H1 (cell line): ENCODE measurements around the gene ISG15. TPM values are rescaled to one million over a fixed set of nuclear protein-coding genes. Genes with fewer than 3 reads are reported as not detected.

Experiments
- CTCF ChIA-PET: fragments of 300-600 bp; sonication (Branson Sonifier 250); formaldehyde crosslinking; loops from one replicate; lab custom pipeline; 2021; ENCODE audit not compliant: partially characterized antibody; lab: Charles Lee
- POLR2A ChIA-PET: fragments of 300-600 bp; sonication (Branson Sonifier 250); formaldehyde crosslinking; loops from one replicate; lab custom pipeline; 2021; ENCODE audit warnings: inconsistent platforms; ENCODE audit not compliant: partially characterized antibody; lab: Charles Lee
- DNase-seq, 2 experiments: peaks; one replicate each; pipeline versions ENCODE4 v3.0.0 to v3.0.0-alpha.2; 2010 to 2022; ENCODE audit warnings: low spot score in 2 of 2, low read depth in 1 of 2, mixed read lengths in 1 of 2
- FAIRE-seq: peaks from 2 replicates; lab custom pipeline; 2011; peaks lifted over from hg19 to GRCh38; lab: Jason Lieb, UNC
- H2AFZ ChIP-seq: 2 replicates; pipeline ENCODE4 v1.8.1; 2012; ENCODE audit warnings: low read length, inconsistent platforms
- H2AK5ac ChIP-seq: 2 replicates; pipeline ENCODE4 v1.6.1; 2013; ENCODE audit warnings: low read depth, low read length
- H2BK120ac ChIP-seq: replicated peaks from 2 replicates; pipeline ENCODE3; 2013; ENCODE audit warnings: low read depth, low read length, inconsistent platforms
- H2BK12ac ChIP-seq: 2 replicates; pipeline ENCODE4 v1.6.1; 2013; ENCODE audit warnings: low read depth, low read length
- H2BK15ac ChIP-seq: 2 replicates; pipeline ENCODE4 v1.6.1; 2013; ENCODE audit warnings: low read length
- H2BK20ac ChIP-seq: 2 replicates; pipeline ENCODE4 v1.6.1; 2013; ENCODE audit warnings: low read length
- H2BK5ac ChIP-seq: 2 replicates; pipeline ENCODE4 v1.6.1; 2013; ENCODE audit warnings: low read depth, low read length
- H3K14ac ChIP-seq: 2 replicates; pipeline ENCODE4 v1.6.1; 2013; ENCODE audit warnings: inconsistent platforms; ENCODE audit not compliant: insufficient read length
- H3K18ac ChIP-seq: 2 replicates; pipeline ENCODE4 v1.6.1; 2013; ENCODE audit warnings: low read length; ENCODE audit errors: extremely low read depth
- H3K23ac ChIP-seq: 2 replicates; pipeline ENCODE4 v1.6.1; 2013; ENCODE audit warnings: inconsistent platforms; ENCODE audit not compliant: insufficient read length
- H3K23me2 ChIP-seq: 2 replicates; pipeline ENCODE4 v1.6.1; 2013; ENCODE audit warnings: low read depth, low read length
- H3K27ac ChIP-seq: 2 replicates; pipeline ENCODE4 v1.6.1; 2011; ENCODE audit warnings: low read depth, low read length, inconsistent platforms
- H3K27me3 ChIP-seq, 4 experiments: replicated peaks in 1 of 4; 1 replicate in 1 of 4; 2 replicates in 3 of 4; pipeline versions ENCODE4 v1.6.1 to v1.8.1; 2011 to 2013; ENCODE audit warnings: low read length in 3 of 4, mild to moderate bottlenecking in 3 of 4, inconsistent platforms in 2 of 4, mixed read lengths in 2 of 4, moderate library complexity in 1 of 4; ENCODE audit not compliant: control insufficient read depth in 3 of 4, insufficient read depth in 3 of 4; ENCODE audit errors: extremely low read depth in 1 of 4
- H3K36me3 ChIP-seq, 4 experiments: 2 replicates each; pipeline versions ENCODE4 v1.6.1 to v1.8.1; 2011 to 2013; ENCODE audit warnings: mild to moderate bottlenecking in 4 of 4, low read length in 3 of 4, moderate library complexity in 2 of 4, control low read depth in 1 of 4, inconsistent platforms in 1 of 4; ENCODE audit not compliant: insufficient read depth in 4 of 4, control insufficient read depth in 2 of 4
- H3K4ac ChIP-seq: replicated peaks from 2 replicates; pipeline ENCODE3; 2013; ENCODE audit warnings: low read length, low read depth, mixed read lengths, inconsistent platforms; ENCODE audit not compliant: insufficient read length
- H3K4me1 ChIP-seq, 4 experiments: replicated peaks in 1 of 4; 1 replicate in 1 of 4; 2 replicates in 3 of 4; pipeline versions ENCODE4 v1.6.1 to v1.8.1; 2011 to 2013; ENCODE audit warnings: low read length in 3 of 4, inconsistent platforms in 2 of 4, mixed read lengths in 1 of 4; ENCODE audit not compliant: insufficient read depth in 4 of 4, control insufficient read depth in 3 of 4
- H3K4me2 ChIP-seq, 2 experiments: 2 replicates each; pipeline versions ENCODE4 v1.6.1 to v1.8.1; 2011 to 2013; ENCODE audit warnings: low read depth in 2 of 2, low read length in 2 of 2, control low read depth in 1 of 2, inconsistent platforms in 1 of 2, mild to moderate bottlenecking in 1 of 2; ENCODE audit not compliant: insufficient read depth in 1 of 2
- H3K4me3 ChIP-seq, 4 experiments: fragments of 200-600, 300-600 bp in 1 of 4; sonication (generic), shearing (Covaris generic), sonication (Bioruptor Twin) in 1 of 4; 2 replicates each; pipeline versions ENCODE4 v1.5.1 to v1.8.1; 2011 to 2016; ENCODE audit warnings: low read length in 4 of 4, low read depth in 3 of 4, control low read depth in 2 of 4, inconsistent platforms in 2 of 4, mild to moderate bottlenecking in 2 of 4, mixed read lengths in 1 of 4, moderate library complexity in 1 of 4; ENCODE audit not compliant: insufficient read depth in 2 of 4; ENCODE audit errors: extremely low read depth in 1 of 4
- H3K56ac ChIP-seq: replicated peaks from 2 replicates; pipeline ENCODE3; 2013; ENCODE audit warnings: low read depth, mild to moderate bottlenecking, mixed read lengths, low read length, inconsistent platforms; ENCODE audit not compliant: insufficient read length
- H3K79me1 ChIP-seq: 2 replicates; pipeline ENCODE4 v1.6.1; 2013; ENCODE audit warnings: low read depth, low read length, control low read depth
- H3K79me2 ChIP-seq, 2 experiments: 2 replicates each; pipeline versions ENCODE4 v1.6.1 to v1.8.1; 2012 to 2013; ENCODE audit warnings: low read length in 2 of 2, mild to moderate bottlenecking in 2 of 2, inconsistent platforms in 1 of 2; ENCODE audit not compliant: insufficient read depth in 2 of 2, control insufficient read depth in 1 of 2
- H3K9ac ChIP-seq, 4 experiments: replicated peaks in 1 of 4; 1 replicate in 1 of 4; 2 replicates in 3 of 4; pipeline versions ENCODE4 v1.6.1 to v1.8.1; 2011 to 2013; ENCODE audit warnings: low read depth in 3 of 4, low read length in 3 of 4, control low read depth in 2 of 4, mild to moderate bottlenecking in 2 of 4, moderate library complexity in 2 of 4, inconsistent platforms in 1 of 4; ENCODE audit errors: extremely low read depth in 1 of 4
- H3K9me3 ChIP-seq, 2 experiments: 2 replicates each; pipeline versions ENCODE4 v1.6.1 to v1.8.1; 2012 to 2013; ENCODE audit warnings: mild to moderate bottlenecking in 2 of 2, moderate library complexity in 2 of 2, control low read depth in 1 of 2, inconsistent platforms in 1 of 2, low read depth in 1 of 2, low read length in 1 of 2, mixed read lengths in 1 of 2; ENCODE audit not compliant: insufficient read depth in 2 of 2
- H4K20me1 ChIP-seq, 2 experiments: replicated peaks in 1 of 2; 2 replicates each; pipeline versions ENCODE3 to v1.8.1; 2011 to 2013; ENCODE audit warnings: inconsistent platforms in 2 of 2, low read length in 2 of 2, mild to moderate bottlenecking in 1 of 2; ENCODE audit not compliant: insufficient read depth in 2 of 2, control insufficient read depth in 1 of 2
- H4K5ac ChIP-seq: 2 replicates; pipeline ENCODE4 v1.6.1; 2013; ENCODE audit warnings: low read length, low read depth, mixed read lengths, inconsistent platforms; ENCODE audit not compliant: insufficient read length
- H4K8ac ChIP-seq: 2 replicates; pipeline ENCODE4 v1.8.0; 2013; ENCODE audit warnings: mild to moderate bottlenecking, moderate library complexity, low read length, inconsistent platforms; ENCODE audit not compliant: insufficient read depth; ENCODE audit errors: extremely low read depth
- H4K91ac ChIP-seq: replicated peaks from 2 replicates; pipeline ENCODE3; 2013; ENCODE audit warnings: low read length, mixed read lengths, inconsistent platforms; ENCODE audit not compliant: insufficient read length
- ATF2 ChIP-seq: IDR thresholded peaks from 2 replicates; pipeline ENCODE4 v1.6.1; 2012; ENCODE audit warnings: low read length, inconsistent platforms
- BCL11A ChIP-seq, 2 experiments: IDR thresholded peaks; one replicate each; pipeline ENCODE4 v1.6.1; 2011; ENCODE audit warnings: low read depth in 2 of 2, low read length in 2 of 2, mild to moderate bottlenecking in 2 of 2
- CREB1 ChIP-seq: IDR thresholded peaks from 2 replicates; pipeline ENCODE4 v1.6.1; 2012; ENCODE audit warnings: inconsistent platforms
- JUND ChIP-seq: IDR thresholded peaks from 2 replicates; pipeline ENCODE4 v1.6.1; 2011; ENCODE audit warnings: mild to moderate bottlenecking, improper control_type of control experiment, low read length
- KDM4A ChIP-seq: IDR thresholded peaks from one replicate; pipeline ENCODE4 v1.7.1; 2012; ENCODE audit warnings: low read depth, mild to moderate bottlenecking, moderate library complexity, low read length, inconsistent platforms; ENCODE audit not compliant: severe bottlenecking
- MAFK ChIP-seq: IDR thresholded peaks from 2 replicates; pipeline ENCODE4 v1.6.1; 2012; ENCODE audit warnings: low read depth, mild to moderate bottlenecking, improper control_type of control experiment, low read length
- MAX ChIP-seq: IDR thresholded peaks from 2 replicates; pipeline ENCODE4 v1.6.1; 2012; ENCODE audit warnings: inconsistent platforms
- POLR2AphosphoS5 ChIP-seq: IDR thresholded peaks from 2 replicates; pipeline ENCODE4 v1.6.1; 2011; ENCODE audit warnings: low read depth, low read length
- SIRT6 ChIP-seq: IDR thresholded peaks from one replicate; pipeline ENCODE4 v1.7.1; 2012; ENCODE audit warnings: low read length, inconsistent platforms
- SP4 ChIP-seq: IDR thresholded peaks from 2 replicates; pipeline ENCODE4 v1.6.1; 2012; ENCODE audit warnings: low read length, inconsistent platforms
- TCF12 ChIP-seq: IDR thresholded peaks from 2 replicates; pipeline ENCODE4 v1.6.1; 2011; ENCODE audit warnings: low read depth, mild to moderate bottlenecking, low read length
- WGBS, 2 experiments: shearing (Covaris generic) in 1 of 2; methylation state at CpG; one replicate each; pipeline versions ENCODE4 v1.1.6 to v1.1.7; 2013 to 2015; ENCODE audit warnings: low lambda C conversion rate in 2 of 2, mixed read lengths in 2 of 2, inconsistent platforms in 1 of 2, low coverage in 1 of 2, missing lambda C conversion rate in 1 of 2; ENCODE audit not compliant: insufficient replicate concordance in 2 of 2, insufficient coverage in 1 of 2, insufficient read length in 1 of 2; ENCODE audit errors: extremely low coverage in 1 of 2, missing lambda C conversion rate in 1 of 2; 5-methylcytosine and 5-hydroxymethylcytosine counted together
- polyA plus RNA-seq, 7 experiments: library from polyadenylated mRNA; depleted of rRNA in 3 of 7; stranded (reverse) in 5 of 7; unstranded in 2 of 7; fragments of >200 nt in 5 of 7; fragments of 200-250 nt in 2 of 7; gene quantifications; 1 replicate in 5 of 7; 2 replicates in 1 of 7; 4 replicates in 1 of 7; pipeline versions ENCODE4 v1.2.1 to v1.2.3, GENCODE V29; 2011 to 2013; ENCODE audit warnings: missing spikeins in 2 of 7, mixed read lengths in 2 of 7
- total RNA-seq: library from RNA; stranded (reverse); fragmentation: NEBNext Ultra II Directional; extraction: Animal tissue kit (Norgen Biotek cat#: 25700); gene quantifications from 2 replicates; pipeline ENCODE4 v1.2.1, GENCODE V29; 2021

ISG15 gene
- total and polyA plus RNA-seq, 2 of the 8 experiments (the other 6 are each of a cell fraction or from before 2014, with no cell fraction given), result 29.3 to 121 TPM

- no peak overlapping the region for H4K91ac ChIP-seq
- no peak overlapping the region for H2BK15ac ChIP-seq
- no peak overlapping the region for H4K8ac ChIP-seq
- H3K9me3 ChIP-seq, result no peaks in the 10 kb centered on the region
- H2BK20ac ChIP-seq, result no peak overlapping the region
- no peak overlapping the region for H2BK120ac ChIP-seq
- no peak overlapping the region for H3K18ac ChIP-seq
- H3K36me3 ChIP-seq, result no peaks in the 10 kb centered on the region
- no peaks in the 10 kb centered on the region for H3K79me2 ChIP-seq
- no peak for DNase-seq
- no peak overlapping the region for H3K23ac ChIP-seq
- no peak overlapping the region for H2BK5ac ChIP-seq
- no peak overlapping the region for H3K4me2 ChIP-seq
- H3K14ac ChIP-seq, result no peak overlapping the region
- H2AFZ ChIP-seq, result no peak overlapping the region
- H3K56ac ChIP-seq, result no peak overlapping the region
- peaks cover 0 to 18% (median 11%) of the 10 kb centered on the region in 4 experiments; a peak in 5 of 7 replicates for H3K4me1 ChIP-seq
- POLR2A ChIA-PET, result interaction anchor here (1.0 to 3.0 kb wide), 4 partner anchors 22 to 95 kb away, joined by 3 to 17 read pairs (median 3); no protein-coding TSS in a partner anchor
- WGBS, 2 experiments, result 76% methylated on average over 12 of the region's 18 CpGs; no CpG with 5 or more reads in 1 of the 2 experiments
- H2AK5ac ChIP-seq, result no peak overlapping the region
- no peak overlapping the region for H3K4ac ChIP-seq
- no peak overlapping the region for H4K5ac ChIP-seq
- no peak for FAIRE-seq
- H3K79me1 ChIP-seq, result no peaks in the 10 kb centered on the region
- H4K20me1 ChIP-seq, result peaks cover 0 to 10% of the 10 kb centered on the region in 2 experiments
- H2BK12ac ChIP-seq, result no peak overlapping the region
- H3K27ac ChIP-seq, result no peak overlapping the region
- peaks cover 9 to 49% (median 33%) of the 10 kb centered on the region in 4 experiments for H3K27me3 ChIP-seq
- no peak overlapping the region for H3K4me3 ChIP-seq
- CTCF ChIA-PET, result interaction anchor here (0.6 to 10.2 kb wide), 14 partner anchors 8 to 239 kb away, joined by 3 to 80 read pairs (median 5); partner anchors contain the start of genes ISG15 and PERM1
- H3K23me2 ChIP-seq, result peaks cover 7% of the 10 kb centered on the region; the same call in 1 of the 2 replicates
- no peak overlapping the region for H3K9ac ChIP-seq
- TF ChIP-seq SIRT6, result no peak
- TF ChIP-seq MAFK, result no peak
- no peak for TF ChIP-seq JUND
- TF ChIP-seq TCF12, result no peak
- TF ChIP-seq POLR2AphosphoS5, result no peak
- TF ChIP-seq KDM4A, result no peak
- TF ChIP-seq MAX, result no peak
- TF ChIP-seq CREB1, result no peak
- TF ChIP-seq BCL11A (IDR thresholded peaks at IDR 0.05; ENCODE audit: low read depth in 2 of 2, low read length in 2 of 2), result no peak
- no peak for TF ChIP-seq SP4
- no peak for TF ChIP-seq ATF2
Observed at GRCh38 chr1:1061682-1062345, 48.5 kb downstream of the ISG15 start.
